HEK293T (cell line): ENCODE results near the gene ALDH1A3.

ENCODE experiments used
- CTCF ChIA-PET: fragments of 350-600 bp; formaldehyde crosslinking; extraction: SDS; loops from one replicate; lab custom pipeline; 2021; ENCODE audit warnings: antibody characterized with exemption, inconsistent platforms; lab: Yijun Ruan, JAX
- POLR2A ChIA-PET: fragments of 350-600 bp; formaldehyde crosslinking; extraction: SDS; loops from one replicate; lab custom pipeline; 2020; ENCODE audit warnings: antibody characterized with exemption, inconsistent platforms; lab: Yijun Ruan, JAX
- DNase-seq: peaks from one replicate; pipeline ENCODE4 v3.0.0; 2012; ENCODE audit warnings: mixed read lengths; ENCODE audit errors: extremely low spot score
- ARNT ChIP-seq: fragments of 450-650 bp; IDR thresholded peaks from 2 replicates; pipeline ENCODE4 v1.6.1; 2017; ENCODE audit warnings: mild to moderate bottlenecking
- BHLHE40 ChIP-seq: fragments of 450-650 bp; IDR thresholded peaks from 2 replicates; pipeline ENCODE4 v1.6.1; 2016; ENCODE audit warnings: mild to moderate bottlenecking, moderate library complexity, borderline replicate concordance
- CTBP1 ChIP-seq: fragments of 450-650 bp; IDR thresholded peaks from 2 replicates; pipeline ENCODE4 v1.6.1; 2016; ENCODE audit warnings: borderline replicate concordance
- ELF4 ChIP-seq: fragments of 450-650 bp; IDR thresholded peaks from 2 replicates; pipeline ENCODE4 v1.6.1; 2017; ENCODE audit warnings: antibody characterized with exemption
- FOXA1 ChIP-seq: fragments of 450-650 bp; IDR thresholded peaks from 2 replicates; pipeline ENCODE4 v1.6.1; 2016; ENCODE audit warnings: mild to moderate bottlenecking
- FOXK2 ChIP-seq: fragments of 450-650 bp; IDR thresholded peaks from 2 replicates; pipeline ENCODE4 v1.6.1; 2016; ENCODE audit warnings: mild to moderate bottlenecking
- FOXM1 ChIP-seq: fragments of 450-650 bp; IDR thresholded peaks from 2 replicates; pipeline ENCODE4 v1.6.1; 2017; ENCODE audit warnings: mild to moderate bottlenecking, borderline replicate concordance
- HDGF ChIP-seq: fragments of 450-650 bp; IDR thresholded peaks from 2 replicates; pipeline ENCODE4 v1.6.1; 2017; ENCODE audit warnings: antibody characterized with exemption, borderline replicate concordance
- L3MBTL2 ChIP-seq: fragments of 450-650 bp; conservative IDR thresholded peaks from 2 replicates; pipeline ENCODE4 v1.6.1; 2016; ENCODE audit warnings: mild to moderate bottlenecking
- LEF1 ChIP-seq: fragments of 450-650 bp; IDR thresholded peaks from 2 replicates; pipeline ENCODE4 v1.6.1; 2017; ENCODE audit warnings: mild to moderate bottlenecking, borderline replicate concordance
- NFRKB ChIP-seq: fragments of 450-650 bp; IDR thresholded peaks from 2 replicates; pipeline ENCODE4 v1.6.1; 2016; ENCODE audit warnings: mild to moderate bottlenecking, moderate library complexity
- PKNOX1 ChIP-seq: fragments of 450-650 bp; IDR thresholded peaks from 2 replicates; pipeline ENCODE4 v1.6.1; 2016
- SP1 ChIP-seq: fragments of 450-650 bp; IDR thresholded peaks from 2 replicates; pipeline ENCODE4 v1.6.1; 2017
- SUZ12 ChIP-seq: fragments of 450-650 bp; IDR thresholded peaks from 2 replicates; pipeline ENCODE4 v1.6.1; 2016; ENCODE audit warnings: mild to moderate bottlenecking
- TARDBP ChIP-seq: fragments of 450-650 bp; IDR thresholded peaks from 2 replicates; pipeline ENCODE4 v1.6.1; 2016
- ZNF384 ChIP-seq: fragments of 450-650 bp; IDR thresholded peaks from 2 replicates; pipeline ENCODE4 v1.6.1; 2016

ALDH1A3 gene

GRCh38 chr15:100885811-100886210 is 6.2 kb downstream of the ALDH1A3 start:
- CTCF ChIA-PET, result interaction anchor here (0.8 to 1.9 kb wide), 2 partner anchors 11 to 13 kb away, joined by 3 to 5 read pairs; no protein-coding TSS in a partner anchor
- DNase-seq, result no peak
- TF ChIP-seq SP1, result no peak
- TF ChIP-seq BHLHE40, result no peak
- no peak for TF ChIP-seq PKNOX1
- TF ChIP-seq TARDBP, result no peak
- no peak for TF ChIP-seq CTBP1
- no peak for TF ChIP-seq L3MBTL2
- TF ChIP-seq NFRKB, result no peak
- no peak for TF ChIP-seq LEF1
- TF ChIP-seq HDGF, result no peak
- no peak for TF ChIP-seq FOXK2
- TF ChIP-seq ARNT, result no peak
- TF ChIP-seq FOXA1, result no peak
- TF ChIP-seq SUZ12, result no peak
- no peak for TF ChIP-seq FOXM1
- no peak for TF ChIP-seq ELF4
- TF ChIP-seq ZNF384, result no peak
- POLR2A ChIA-PET, result no interaction called here

DNA sequence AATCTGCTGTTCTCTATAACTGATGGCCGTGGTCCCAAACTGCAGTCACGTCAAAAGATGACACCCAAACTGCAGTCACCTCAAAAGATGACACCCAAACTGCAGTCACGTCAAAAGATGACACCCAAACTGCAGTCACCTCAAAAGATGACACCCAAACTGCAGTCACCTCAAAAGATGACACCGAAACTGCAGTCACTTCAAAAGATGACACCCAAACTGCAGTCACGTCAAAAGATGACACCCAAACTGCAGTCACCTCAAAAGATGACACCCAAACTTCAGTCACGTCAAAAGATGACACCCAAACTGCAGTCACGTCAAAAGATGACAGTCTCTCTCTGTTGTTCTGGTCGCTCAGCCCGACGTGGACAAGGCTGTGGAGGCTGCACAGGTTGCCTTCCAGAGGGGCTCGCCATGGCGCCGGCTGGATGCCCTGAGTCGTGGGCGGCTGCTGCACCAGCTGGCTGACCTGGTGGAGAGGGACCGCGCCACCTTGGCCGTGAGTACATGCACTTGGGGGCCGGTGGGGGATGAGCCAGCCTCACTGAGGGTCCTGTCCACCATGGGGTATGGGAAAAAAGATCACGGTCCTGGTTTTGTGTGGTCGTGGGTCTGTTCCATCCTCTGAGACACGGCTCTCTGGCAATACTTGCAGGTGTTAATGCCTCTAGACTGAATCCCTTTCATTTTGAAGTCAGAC is 7.7 kb downstream of the ALDH1A3 start:
- CTCF ChIA-PET, result no interaction called here
- no peak for DNase-seq
- TF ChIP-seq BHLHE40 (no peak), ZNF384 (no peak), SUZ12 (no peak), HDGF (no peak), ARNT (no peak), LEF1 (no peak), CTBP1 (no peak), PKNOX1 (no peak), L3MBTL2 (no peak), ELF4 (no peak), TARDBP (no peak), SP1 (no peak), FOXM1 (no peak), FOXA1 (no peak), NFRKB (no peak), FOXK2 (no peak)
- POLR2A ChIA-PET, result no interaction called here

- TF ChIP-seq PKNOX1 (no peak), SUZ12 (no peak)
- CTCF ChIA-PET, result interaction anchor here (1.1 to 1.2 kb wide), 2 partner anchors 17 to 119 kb away, joined by 3 to 4 read pairs; no protein-coding TSS in a partner anchor
- no peak for DNase-seq
- POLR2A ChIA-PET, result no interaction called here
These were observed 9.9 kb downstream of the ALDH1A3 start for GRCh38 chr15:100889385-100890050.

GRCh38 chr15:100890051-100890720 is 10.6 kb downstream of the ALDH1A3 start:
- CTCF ChIA-PET, result interaction anchor here (1.1 to 1.2 kb wide), 2 partner anchors 17 to 118 kb away, joined by 3 to 4 read pairs; no protein-coding TSS in a partner anchor
- no peak for DNase-seq
- TF ChIP-seq TARDBP (no peak), NFRKB (no peak), FOXA1 (no peak), ARNT (no peak), PKNOX1 (no peak), FOXM1 (no peak), ZNF384 (no peak), LEF1 (no peak), HDGF (no peak), BHLHE40 (no peak), SUZ12 (no peak), ELF4 (no peak), L3MBTL2 (no peak), CTBP1 (no peak), FOXK2 (no peak)
- POLR2A ChIA-PET, result no interaction called here

DNA sequence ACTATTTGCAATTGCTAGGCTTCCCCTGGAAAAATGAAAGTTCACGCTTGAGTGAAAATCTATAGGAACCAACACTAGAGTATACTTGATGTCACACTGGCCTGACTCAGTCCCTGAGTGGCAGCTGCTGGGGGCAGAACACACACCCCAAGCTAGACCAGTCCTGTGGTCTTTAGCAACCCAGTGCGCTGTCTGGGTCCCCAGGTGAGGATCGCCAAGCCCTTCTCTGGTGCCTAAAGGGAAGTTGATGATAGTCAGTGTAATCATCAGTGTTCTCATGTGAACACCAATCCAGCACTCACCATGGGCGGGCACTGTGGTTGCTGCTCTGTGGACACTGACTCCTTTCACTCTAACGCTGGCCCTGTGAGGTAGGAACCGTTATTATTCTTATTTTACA is 11.2 kb downstream of the ALDH1A3 start:
- POLR2A ChIA-PET, result no interaction called here
- no peak for TF ChIP-seq ELF4
- TF ChIP-seq FOXM1, result no peak
- no peak for TF ChIP-seq CTBP1
- no peak for TF ChIP-seq FOXA1
- TF ChIP-seq BHLHE40, result no peak
- no peak for TF ChIP-seq SP1
- no peak for TF ChIP-seq PKNOX1
- no peak for TF ChIP-seq NFRKB
- no peak for TF ChIP-seq LEF1
- TF ChIP-seq TARDBP, result no peak
- CTCF ChIA-PET, result no interaction called here
- DNase-seq, result no peak
